Fibroblast of the aortic adventitia (primary cell): ENCODE results near the gene PPP2R5A. TPM values are rescaled to one million over a fixed set of nuclear protein-coding genes. Genes with fewer than 3 reads are reported as not detected.
"Not testable (repeated sequence)": the region's sequence is repeated elsewhere in the genome, so short reads cannot be mapped to it uniquely, and the experiment has no call there.

Experiments used
- DNase-seq: peaks from one replicate; pipeline ENCODE4 v3.0.0-alpha.2; 2010; ENCODE audit warnings: low read depth
- H3K4me3 ChIP-seq: 2 replicates; pipeline ENCODE4 v1.5.1; 2011; ENCODE audit warnings: low read depth, mild to moderate bottlenecking, control low read depth, low read length, moderate library complexity
- total RNA-seq: library from RNA; depleted of rRNA; stranded (reverse); fragments of >200 nt; gene quantifications from 2 replicates; pipeline ENCODE4 v1.2.3, GENCODE V29; 2012; ENCODE audit warnings: low replicate concordance
- TF ChIP-seq, protein P1 (sequence below): IDR thresholded peaks from 2 replicates; pipeline ENCODE4 v1.5.1; 2011; ENCODE audit warnings: mild to moderate bottlenecking, low read length, control low read depth, inconsistent platforms; ENCODE audit not compliant: insufficient read depth

The PPP2R5A gene
- total RNA-seq, 1 donor = 31.6 TPM

DNA sequence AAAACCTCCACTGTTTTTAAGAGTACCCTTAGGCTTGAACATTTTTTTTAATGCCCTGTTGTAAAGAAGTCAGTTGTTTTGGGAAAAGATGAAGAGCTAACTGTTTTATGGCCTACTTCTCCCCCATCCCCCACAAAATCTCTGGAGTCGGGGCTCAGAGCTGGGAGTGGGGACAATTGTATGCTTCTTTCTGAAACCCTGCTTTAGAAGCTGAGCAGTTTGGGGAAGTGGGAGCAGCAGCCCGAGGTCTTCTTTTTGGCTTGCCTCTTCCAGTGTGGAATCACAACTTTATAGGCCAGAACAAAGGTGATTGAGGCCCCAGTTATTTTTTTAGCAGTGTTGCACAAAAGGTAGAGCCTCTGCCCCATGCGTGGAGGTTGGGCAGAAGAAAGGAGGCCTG is 25.2 kb downstream of the PPP2R5A start:
- no peak for DNase-seq
- H3K4me3 ChIP-seq = no peak overlapping the region
- TF ChIP-seq, protein P1, sequence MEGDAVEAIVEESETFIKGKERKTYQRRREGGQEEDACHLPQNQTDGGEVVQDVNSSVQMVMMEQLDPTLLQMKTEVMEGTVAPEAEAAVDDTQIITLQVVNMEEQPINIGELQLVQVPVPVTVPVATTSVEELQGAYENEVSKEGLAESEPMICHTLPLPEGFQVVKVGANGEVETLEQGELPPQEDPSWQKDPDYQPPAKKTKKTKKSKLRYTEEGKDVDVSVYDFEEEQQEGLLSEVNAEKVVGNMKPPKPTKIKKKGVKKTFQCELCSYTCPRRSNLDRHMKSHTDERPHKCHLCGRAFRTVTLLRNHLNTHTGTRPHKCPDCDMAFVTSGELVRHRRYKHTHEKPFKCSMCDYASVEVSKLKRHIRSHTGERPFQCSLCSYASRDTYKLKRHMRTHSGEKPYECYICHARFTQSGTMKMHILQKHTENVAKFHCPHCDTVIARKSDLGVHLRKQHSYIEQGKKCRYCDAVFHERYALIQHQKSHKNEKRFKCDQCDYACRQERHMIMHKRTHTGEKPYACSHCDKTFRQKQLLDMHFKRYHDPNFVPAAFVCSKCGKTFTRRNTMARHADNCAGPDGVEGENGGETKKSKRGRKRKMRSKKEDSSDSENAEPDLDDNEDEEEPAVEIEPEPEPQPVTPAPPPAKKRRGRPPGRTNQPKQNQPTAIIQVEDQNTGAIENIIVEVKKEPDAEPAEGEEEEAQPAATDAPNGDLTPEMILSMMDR = no peak

DNA sequence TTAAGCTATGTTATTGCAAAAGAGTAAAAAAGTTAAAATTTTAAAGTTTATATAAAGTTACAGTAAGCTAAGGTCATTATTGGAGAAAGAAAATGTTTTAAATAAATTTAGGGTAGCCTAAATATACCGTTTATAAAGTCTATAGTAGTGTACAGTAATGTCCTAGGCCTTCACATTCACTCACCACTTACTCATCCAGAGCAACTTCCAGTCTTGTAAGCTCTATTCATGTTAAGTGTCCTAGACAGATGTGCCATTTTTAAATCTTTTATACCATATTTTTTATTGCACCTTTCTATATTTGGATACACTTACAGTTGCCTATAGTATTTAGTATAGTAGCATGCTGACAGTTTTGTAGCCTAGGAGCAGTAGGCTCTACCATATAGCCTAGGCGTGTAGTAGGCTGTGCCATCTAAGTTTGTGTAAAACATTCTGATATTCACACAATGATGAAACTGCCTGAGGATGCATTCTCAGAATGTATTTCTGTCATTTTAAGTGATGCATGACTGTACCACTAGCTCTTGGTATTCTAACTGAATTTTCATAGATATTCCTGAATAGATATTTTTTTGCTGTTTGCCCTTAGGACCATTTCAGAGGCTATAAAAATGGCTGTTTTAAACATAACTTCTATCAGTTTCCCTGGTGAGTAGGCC is 26.8 kb downstream of the PPP2R5A start:
- DNase-seq = no peak
- TF ChIP-seq, protein P1 = no peak
- H3K4me3 ChIP-seq = no peak overlapping the region

DNA sequence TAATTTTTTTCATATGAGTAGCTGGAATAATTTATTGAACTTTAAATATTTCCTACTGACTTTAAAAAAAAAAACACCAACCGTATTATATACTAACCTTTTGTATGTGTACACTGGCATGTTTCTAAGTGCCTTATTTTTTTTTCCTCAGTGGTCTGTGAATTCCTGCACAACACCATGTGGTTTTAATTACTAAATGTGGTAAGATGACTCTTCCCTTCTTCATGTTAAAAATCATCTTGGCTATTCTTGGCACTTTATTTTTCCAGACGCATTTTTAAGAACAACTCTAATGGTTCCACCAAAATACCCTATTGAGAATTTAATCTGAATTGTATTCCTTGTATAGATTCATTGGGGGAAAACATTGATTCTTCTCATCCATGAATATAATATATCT is 28.4 kb downstream of the PPP2R5A start:
- DNase-seq = peak; percentile 79
- TF ChIP-seq, protein P1 = no peak
- no peak overlapping the region for H3K4me3 ChIP-seq

DNA sequence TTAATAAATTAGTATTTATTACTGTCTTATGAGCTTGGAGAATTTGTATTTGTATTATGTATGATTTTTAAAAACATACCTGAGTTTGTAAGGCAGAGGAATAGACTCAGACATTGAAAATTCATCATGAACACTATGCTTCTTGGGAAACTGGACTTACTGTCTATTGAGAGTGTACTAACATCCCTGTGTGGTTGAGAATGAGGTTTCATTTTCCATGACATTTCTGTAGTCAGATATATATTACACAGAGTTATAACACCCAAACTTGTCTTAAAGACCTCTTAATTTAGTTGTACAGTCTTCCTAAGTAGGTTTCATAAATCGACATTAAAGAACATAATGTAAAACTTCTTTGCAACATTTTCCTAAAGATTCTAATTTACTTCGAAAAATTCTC is 30.0 kb downstream of the PPP2R5A start:
- TF ChIP-seq, protein P1 = no peak
- no peak for DNase-seq
- no peak overlapping the region for H3K4me3 ChIP-seq

DNA sequence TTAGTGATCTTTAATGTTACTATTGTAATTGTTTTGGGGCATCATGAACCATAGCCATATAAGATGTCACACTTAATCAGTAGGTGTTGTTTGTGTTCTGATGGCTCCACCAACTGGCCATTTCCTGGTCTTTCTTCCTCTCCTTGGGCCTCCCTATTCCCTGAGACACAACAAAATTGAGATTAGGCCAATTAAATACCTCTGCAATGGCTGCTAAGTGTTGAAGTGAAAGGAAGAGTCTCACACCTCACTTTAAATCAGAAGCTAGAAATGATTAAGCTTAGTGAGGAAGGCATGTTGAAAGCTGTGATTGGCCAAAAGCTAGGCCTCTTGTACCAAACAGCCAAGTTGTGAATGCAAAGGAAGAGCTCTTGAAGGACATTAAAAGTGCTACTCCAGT is 30.7 kb downstream of the PPP2R5A start:
- TF ChIP-seq, protein P1 = peak; percentile 46
- DNase-seq = peak; percentile 58

DNA sequence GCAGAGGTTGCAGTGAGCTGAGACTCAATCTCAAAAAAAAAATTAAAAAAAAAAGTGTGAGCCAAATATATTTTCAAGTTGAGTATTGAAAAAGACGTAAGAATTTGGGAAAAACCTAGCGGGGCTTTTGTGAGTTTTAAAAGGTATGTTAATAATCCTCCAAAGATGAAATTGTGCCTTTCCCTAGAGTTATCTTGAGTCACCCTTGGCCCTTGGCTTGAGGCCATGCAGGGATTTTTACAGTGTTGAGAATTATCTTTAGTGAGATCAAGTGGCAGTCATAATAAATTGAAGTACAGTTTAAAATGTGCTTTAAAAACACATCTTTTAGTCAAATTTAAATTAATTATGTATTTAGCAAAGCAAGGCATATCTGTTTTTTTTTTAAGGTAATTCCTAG is 32.7 kb downstream of the PPP2R5A start:
- DNase-seq = no peak
- TF ChIP-seq, protein P1 = no peak
- no peak overlapping the region for H3K4me3 ChIP-seq

More for the DNA sequence above, 30.7 kb downstream of the PPP2R5A start:
- H3K4me3 ChIP-seq = no peak overlapping the region

DNA sequence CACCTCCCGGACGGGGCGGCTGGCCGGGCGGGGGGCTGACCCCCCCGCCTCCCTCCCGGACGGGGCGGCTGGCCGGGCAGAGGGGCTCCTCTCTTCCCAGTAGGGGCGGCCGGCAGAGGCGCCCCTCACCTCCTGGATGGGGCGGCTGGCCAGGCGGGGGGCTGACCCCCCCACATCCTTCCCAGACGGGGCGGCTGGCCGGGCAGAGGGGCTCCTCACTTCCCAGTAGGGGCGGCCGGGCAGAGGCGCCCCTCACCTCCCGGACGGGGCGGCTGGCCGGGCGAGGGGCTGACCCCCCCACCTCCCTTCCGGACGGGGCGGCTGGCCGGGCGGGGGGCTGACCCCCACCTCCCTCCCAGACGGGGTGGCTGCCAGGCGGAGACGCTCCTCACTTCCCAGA is 35.8 kb downstream of the PPP2R5A start:
- not testable (repeated sequence) for H3K4me3 ChIP-seq, DNase-seq
